Loucy (cell line): ENCODE data around the gene CENPQ.

Experiments
- H2AFZ ChIP-seq: fragments of 200-600 bp; sonication (generic); 2 replicates; pipeline ENCODE4 v1.6.0; 2016; ENCODE audit warnings: antibody characterized with exemption, mild to moderate bottlenecking, low read length, moderate library complexity
- H3F3A ChIP-seq: fragments of 200-600 bp; 2 replicates; pipeline ENCODE4 v1.6.0; 2016; ENCODE audit warnings: antibody characterized with exemption, low read depth, mild to moderate bottlenecking
- H3K27me3 ChIP-seq: fragments of 200-600 bp; sonication (generic); 2 replicates; pipeline ENCODE4 v1.6.1; 2014; ENCODE audit warnings: low read length, mild to moderate bottlenecking; ENCODE audit not compliant: insufficient read depth, poor library complexity, severe bottlenecking
- H3K36me3 ChIP-seq: fragments of 200-600 bp; sonication (generic); 2 replicates; pipeline ENCODE4 v1.6.1; 2016; ENCODE audit warnings: low read length; ENCODE audit not compliant: insufficient read depth
- H3K4me1 ChIP-seq: fragments of 200-600 bp; sonication (generic); 2 replicates; pipeline ENCODE4 v1.5.1; 2014; ENCODE audit warnings: low read length, mild to moderate bottlenecking; ENCODE audit not compliant: insufficient read depth, poor library complexity, severe bottlenecking
- H3K4me2 ChIP-seq: fragments of 200-600 bp; sonication (generic); 2 replicates; pipeline ENCODE4 v1.6.0; 2014; ENCODE audit warnings: antibody characterized with exemption, low read length, low read depth, mild to moderate bottlenecking; ENCODE audit not compliant: poor library complexity, severe bottlenecking
- H3K4me3 ChIP-seq: fragments of 200-600 bp; sonication (generic); 2 replicates; pipeline ENCODE4 v1.5.1; 2014; ENCODE audit warnings: low read length, mild to moderate bottlenecking, mixed read lengths; ENCODE audit not compliant: poor library complexity, severe bottlenecking
- H3K79me2 ChIP-seq: fragments of 200-600 bp; sonication (generic); 2 replicates; pipeline ENCODE4 v1.6.1; 2014; ENCODE audit warnings: low read length; ENCODE audit not compliant: insufficient read depth
- H3K9ac ChIP-seq: fragments of 200-600 bp; sonication (generic); 2 replicates; pipeline ENCODE4 v1.6.0; 2014; ENCODE audit warnings: mild to moderate bottlenecking, low read depth, low read length, moderate library complexity; ENCODE audit not compliant: poor library complexity, severe bottlenecking
- H3K9me2 ChIP-seq: fragments of 200-600 bp; sonication (generic); replicated peaks from 2 replicates; pipeline ENCODE4 v1.6.1; 2016; ENCODE audit warnings: low read depth, low read length, mixed read lengths
- H3K9me3 ChIP-seq: fragments of 200-600 bp; sonication (generic); 2 replicates; pipeline ENCODE4 v1.6.1; 2014; ENCODE audit warnings: mild to moderate bottlenecking, antibody characterized with exemption, low read length, low read depth; ENCODE audit not compliant: insufficient read depth
- H4K20me1 ChIP-seq: fragments of 200-600 bp; sonication (generic); 2 replicates; pipeline ENCODE4 v1.6.0; 2014; ENCODE audit warnings: antibody characterized with exemption, low read length, mild to moderate bottlenecking; ENCODE audit not compliant: insufficient read depth, poor library complexity, severe bottlenecking
- CTCF ChIP-seq: fragments of 200-600 bp; sonication (generic); conservative IDR thresholded peaks from 2 replicates; pipeline ENCODE4 v1.5.1; 2014; ENCODE audit warnings: mild to moderate bottlenecking, antibody characterized with exemption, low read length
- EZH2phosphoT487 ChIP-seq: fragments of 200-600 bp; IDR thresholded peaks from 2 replicates; pipeline ENCODE4 v1.6.1; 2018; ENCODE audit warnings: antibody characterized with exemption, mild to moderate bottlenecking, moderate library complexity, borderline replicate concordance

CENPQ gene

GRCh38 chr6:49462071-49462470 is 1.1 kb upstream of the CENPQ start:
- no peak overlapping the region for H2AFZ ChIP-seq
- peaks cover 50% of the 10 kb centered on the region for H3K4me1 ChIP-seq
- H3K27me3 ChIP-seq = no peaks in the 10 kb centered on the region
- TF ChIP-seq CTCF (no peak), EZH2phosphoT487 (no peak)
- H3K4me3 ChIP-seq = peak overlapping the region; percentile 90
- peaks cover 13% of the 10 kb centered on the region for H4K20me1 ChIP-seq
- H3K9me2 ChIP-seq = no peaks in the 10 kb centered on the region
- no peaks in the 10 kb centered on the region for H3K36me3 ChIP-seq
- no peaks in the 10 kb centered on the region for H3K9me3 ChIP-seq
- H3K4me2 ChIP-seq = peak overlapping the region; percentile 81
- H3F3A ChIP-seq = no peaks in the 10 kb centered on the region
- peaks cover 60% of the 10 kb centered on the region for H3K79me2 ChIP-seq
- peak overlapping the region; percentile 91 for H3K9ac ChIP-seq

GRCh38 chr6:49462599-49462926 is 607 bp upstream of the CENPQ start:
- H3K9me3 ChIP-seq = no peaks in the 10 kb centered on the region
- peak overlapping the region; percentile 91 for H3K9ac ChIP-seq
- peaks cover 14% of the 10 kb centered on the region for H4K20me1 ChIP-seq
- H3K9me2 ChIP-seq = no peaks in the 10 kb centered on the region
- H3K36me3 ChIP-seq = no peaks in the 10 kb centered on the region
- no peaks in the 10 kb centered on the region for H3K27me3 ChIP-seq
- peaks cover 52% of the 10 kb centered on the region for H3K4me1 ChIP-seq
- no peak for TF ChIP-seq CTCF
- H3K79me2 ChIP-seq = peaks cover 64% of the 10 kb centered on the region
- peak overlapping the region; percentile 81 for H3K4me2 ChIP-seq
- H2AFZ ChIP-seq = peak overlapping the region; percentile 77
- peak overlapping the region; percentile 90 for H3K4me3 ChIP-seq
- no peaks in the 10 kb centered on the region for H3F3A ChIP-seq

- Histone ChIP-seq H3K4me3 (peak overlapping the region; percentile 90), H3K79me2 (peaks cover 74% of the 10 kb centered on the region), H3K4me2 (peak overlapping the region; percentile 91), H3K9me2 (no peaks in the 10 kb centered on the region), H3K9ac (peak overlapping the region; percentile 91), H3K36me3 (no peaks in the 10 kb centered on the region), H3K9me3 (no peaks in the 10 kb centered on the region), H3K4me1 (peaks cover 57% of the 10 kb centered on the region), H3F3A (no peaks in the 10 kb centered on the region), H2AFZ (peak overlapping the region; percentile 90), H3K27me3 (no peaks in the 10 kb centered on the region), H4K20me1 (peaks cover 15% of the 10 kb centered on the region)
- TF ChIP-seq EZH2phosphoT487 (no peak), CTCF (no peak)
Measured at GRCh38 chr6:49463612-49463967, 420 bp downstream of the CENPQ start.
